ENCODE measurements around the gene RTN3. TPM values are rescaled to one million over a fixed set of nuclear protein-coding genes. Genes with fewer than 3 reads are reported as not detected.

RTN3 gene
- total RNA-seq, 1 donor from 2014 or later: 140 TPM

DNA sequence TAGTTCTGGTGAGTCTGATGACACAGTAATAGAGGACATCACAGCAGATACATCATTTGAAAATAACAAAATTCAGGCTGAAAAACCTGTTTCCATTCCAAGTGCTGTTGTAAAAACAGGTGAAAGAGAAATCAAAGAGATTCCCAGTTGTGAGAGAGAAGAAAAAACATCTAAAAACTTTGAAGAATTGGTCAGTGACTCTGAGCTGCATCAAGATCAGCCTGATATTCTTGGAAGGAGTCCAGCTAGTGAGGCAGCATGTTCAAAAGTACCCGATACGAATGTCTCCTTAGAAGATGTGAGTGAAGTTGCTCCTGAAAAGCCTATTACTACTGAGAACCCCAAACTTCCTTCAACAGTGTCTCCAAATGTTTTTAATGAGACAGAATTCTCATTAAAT lies 38.7 kb downstream of the RTN3 start:
- DNase-seq: no peak
- Histone ChIP-seq H3K4me1 (no peaks in the 10 kb centered on the region), H3K27ac (no peak overlapping the region), H3K36me3 (peaks cover 16% of the 10 kb centered on the region), H3K27me3 (ENCODE audit: low read depth) (no peaks in the 10 kb centered on the region), H3K4me3 (no peak overlapping the region), H3K9me3 (no peaks in the 10 kb centered on the region)
- ATAC-seq: no peak
- intact Hi-C loops (cut with DNase I): no loop called here
- TF ChIP-seq, protein P1, sequence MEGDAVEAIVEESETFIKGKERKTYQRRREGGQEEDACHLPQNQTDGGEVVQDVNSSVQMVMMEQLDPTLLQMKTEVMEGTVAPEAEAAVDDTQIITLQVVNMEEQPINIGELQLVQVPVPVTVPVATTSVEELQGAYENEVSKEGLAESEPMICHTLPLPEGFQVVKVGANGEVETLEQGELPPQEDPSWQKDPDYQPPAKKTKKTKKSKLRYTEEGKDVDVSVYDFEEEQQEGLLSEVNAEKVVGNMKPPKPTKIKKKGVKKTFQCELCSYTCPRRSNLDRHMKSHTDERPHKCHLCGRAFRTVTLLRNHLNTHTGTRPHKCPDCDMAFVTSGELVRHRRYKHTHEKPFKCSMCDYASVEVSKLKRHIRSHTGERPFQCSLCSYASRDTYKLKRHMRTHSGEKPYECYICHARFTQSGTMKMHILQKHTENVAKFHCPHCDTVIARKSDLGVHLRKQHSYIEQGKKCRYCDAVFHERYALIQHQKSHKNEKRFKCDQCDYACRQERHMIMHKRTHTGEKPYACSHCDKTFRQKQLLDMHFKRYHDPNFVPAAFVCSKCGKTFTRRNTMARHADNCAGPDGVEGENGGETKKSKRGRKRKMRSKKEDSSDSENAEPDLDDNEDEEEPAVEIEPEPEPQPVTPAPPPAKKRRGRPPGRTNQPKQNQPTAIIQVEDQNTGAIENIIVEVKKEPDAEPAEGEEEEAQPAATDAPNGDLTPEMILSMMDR (IDR thresholded peaks at IDR 0.05): no peak

DNA sequence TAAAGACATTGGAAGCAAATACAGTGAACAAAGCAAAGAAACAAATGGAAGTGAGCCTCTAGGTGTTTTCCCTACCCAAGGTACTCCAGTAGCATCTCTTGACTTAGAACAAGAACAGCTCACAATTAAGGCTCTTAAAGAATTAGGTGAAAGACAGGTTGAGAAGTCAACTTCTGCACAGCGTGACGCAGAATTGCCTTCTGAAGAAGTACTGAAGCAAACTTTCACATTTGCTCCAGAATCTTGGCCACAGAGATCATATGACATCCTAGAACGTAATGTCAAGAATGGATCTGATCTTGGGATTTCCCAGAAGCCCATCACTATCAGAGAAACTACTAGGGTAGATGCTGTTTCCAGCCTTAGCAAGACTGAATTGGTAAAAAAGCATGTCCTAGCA lies 39.3 kb downstream of the RTN3 start:
- Histone ChIP-seq H3K4me3 (no peak overlapping the region), H3K4me1 (no peaks in the 10 kb centered on the region), H3K27me3 (ENCODE audit: low read depth) (no peaks in the 10 kb centered on the region), H3K27ac (no peak overlapping the region), H3K36me3 (peaks cover 11% of the 10 kb centered on the region), H3K9me3 (no peaks in the 10 kb centered on the region)
- TF ChIP-seq, protein P1 (IDR thresholded peaks at IDR 0.05): no peak
- ATAC-seq (no peak), DNase-seq (no peak)
- intact Hi-C loops (cut with DNase I): no loop called here

DNA sequence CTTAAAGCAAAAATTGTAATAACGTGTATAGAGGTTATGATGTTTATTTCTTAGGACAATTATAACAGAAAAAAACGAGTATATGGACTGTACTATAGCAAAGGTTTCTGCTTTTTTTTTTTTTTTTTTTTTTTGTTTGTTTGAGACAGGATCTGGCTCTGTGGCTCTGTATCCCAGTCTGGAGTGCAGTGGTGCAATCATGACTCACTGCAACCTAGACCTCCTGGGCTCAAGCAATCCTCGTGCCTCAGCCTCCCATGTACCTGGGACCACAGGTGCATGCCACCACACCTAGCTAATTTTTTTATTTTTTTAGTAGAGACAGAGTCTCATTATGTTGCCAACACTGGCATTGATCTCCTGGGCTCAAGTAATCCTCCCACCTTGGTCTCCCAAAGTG lies 48.0 kb downstream of the RTN3 start:
- TF ChIP-seq, protein P1 (IDR thresholded peaks at IDR 0.05): no peak
- H3K36me3 ChIP-seq: peaks cover 5% of the 10 kb centered on the region

DNA sequence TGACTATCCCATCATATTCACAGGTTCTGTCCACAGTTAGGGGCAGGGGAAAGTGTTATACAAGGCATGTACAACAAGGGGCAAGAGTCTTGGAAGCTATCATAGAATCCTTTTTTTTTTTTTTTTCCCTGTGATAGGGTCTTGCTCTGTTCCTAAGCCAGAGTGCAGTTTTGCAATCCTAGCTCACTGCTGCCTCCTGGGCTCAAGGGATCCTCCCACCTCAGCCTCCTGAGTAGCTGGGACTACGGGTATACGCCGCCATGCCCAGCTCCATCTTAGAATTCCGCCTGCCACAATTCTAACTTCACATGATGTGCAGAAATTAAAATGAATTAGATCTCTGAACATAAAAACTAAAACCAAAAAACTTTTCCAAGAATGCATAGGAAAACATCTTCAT lies 55.6 kb downstream of the RTN3 start:
- Histone ChIP-seq H3K27me3 (ENCODE audit: low read depth) (no peaks in the 10 kb centered on the region), H3K9me3 (no peaks in the 10 kb centered on the region), H3K4me1 (peaks cover 5% of the 10 kb centered on the region), H3K4me3 (no peak overlapping the region), H3K27ac (no peak overlapping the region), H3K36me3 (no peaks in the 10 kb centered on the region)
- no peak for DNase-seq
- ATAC-seq: peak in 1 of 2 donors; percentile 21
- intact Hi-C loops (cut with DNase I): loop anchor here (5.0 kb wide), 1 partner anchor 35 kb away; no protein-coding TSS in a partner anchor
- TF ChIP-seq, protein P1 (IDR thresholded peaks at IDR 0.05): no peak

More for the DNA sequence above, 48.0 kb downstream of the RTN3 start:
- Histone ChIP-seq H3K4me1 (no peaks in the 10 kb centered on the region), H3K27me3 (ENCODE audit: low read depth) (no peaks in the 10 kb centered on the region), H3K27ac (no peak overlapping the region), H3K4me3 (no peak overlapping the region), H3K9me3 (no peaks in the 10 kb centered on the region)
- ATAC-seq (no peak), DNase-seq (no peak)
- intact Hi-C loops (cut with DNase I): no loop called here

DNA sequence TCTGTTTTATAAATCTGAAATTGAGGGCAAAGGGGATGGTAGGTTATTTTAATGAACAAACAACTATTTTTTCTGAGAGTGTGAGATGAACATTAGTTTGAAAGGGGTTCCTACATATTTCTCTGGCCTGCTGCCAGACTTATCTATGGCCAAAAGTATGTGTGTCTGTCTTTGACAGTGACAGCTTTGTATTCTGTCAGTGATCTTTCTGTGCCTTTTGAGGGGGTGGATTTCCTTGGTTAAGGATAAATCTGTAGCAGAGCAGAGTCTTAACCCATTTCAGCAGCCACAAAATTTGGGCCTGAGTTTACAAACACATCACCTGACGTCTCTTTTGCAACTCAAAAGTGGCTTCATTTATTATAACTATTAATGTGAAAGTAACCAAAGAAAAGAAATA lies 56.4 kb downstream of the RTN3 start:
- no peaks in the 10 kb centered on the region for H3K27me3 ChIP-seq (ENCODE audit: low read depth)
- H3K4me3 ChIP-seq: no peak overlapping the region
- DNase-seq: no peak
- ATAC-seq: no peak
- intact Hi-C loops (cut with DNase I): loop anchor here (5.0 kb wide), 1 partner anchor 35 kb away; no protein-coding TSS in a partner anchor
- H3K36me3 ChIP-seq: no peaks in the 10 kb centered on the region
- H3K9me3 ChIP-seq: no peaks in the 10 kb centered on the region
- H3K4me1 ChIP-seq: peaks cover 5% of the 10 kb centered on the region
- TF ChIP-seq, protein P1 (IDR thresholded peaks at IDR 0.05): no peak
- H3K27ac ChIP-seq: no peak overlapping the region

All from lower lobe of right lung (tissue), 2 donors.